Upper lobe of right lung (tissue), 1 donor: ENCODE measurements around the gene SMARCA2. TPM values are rescaled to one million over a fixed set of nuclear protein-coding genes. Genes with fewer than 3 reads are reported as not detected.

Source experiments
- ATAC-seq: fragments of 200-7000 bp; cut with Tn5 transposase; one replicate; pipeline ENCODE4 v1.9.1; 2020; ENCODE audit warnings: mild to moderate bottlenecking, moderate library complexity
- DNase-seq: peaks from one replicate; pipeline ENCODE4 v3.0.0-alpha.2; 2020
- H3K27ac ChIP-seq: fragments of 200-600 bp; one replicate; pipeline ENCODE4 v1.8.0; 2022
- H3K27me3 ChIP-seq: fragments of 200-600 bp; one replicate; pipeline ENCODE4 v1.8.0; 2022; ENCODE audit warnings: mild to moderate bottlenecking
- H3K36me3 ChIP-seq: fragments of 200-600 bp; one replicate; pipeline ENCODE4 v1.8.0; 2022
- H3K4me1 ChIP-seq: fragments of 200-600 bp; one replicate; pipeline ENCODE4 v1.8.0; 2022
- H3K4me3 ChIP-seq: fragments of 200-600 bp; one replicate; pipeline ENCODE4 v1.8.0; 2022; ENCODE audit warnings: mild to moderate bottlenecking
- H3K9me3 ChIP-seq: fragments of 200-600 bp; one replicate; pipeline ENCODE4 v1.8.0; 2022
- intact Hi-C: fragments of 100-400 bp; cut with DNase I; formaldehyde crosslinking; loops from one replicate; pipeline ENCODE4 v1.11.0; 2022
- total RNA-seq: library from RNA; stranded (reverse); fragmentation: NEBNext Ultra II Directional; extraction: Animal tissue kit (Norgen Biotek cat#: 25700); gene quantifications from one replicate; pipeline ENCODE4 v1.2.1, GENCODE V29; 2021
- TF ChIP-seq, protein P1 (sequence below): fragments of 200-600 bp; IDR thresholded peaks from one replicate; pipeline ENCODE4 v1.8.0; 2022; ENCODE audit warnings: antibody characterized with exemption
- donor health status: DM: no; HTN: yes; CAD: no; lungs with severe emphysema.

Gene SMARCA2
- total RNA-seq, 1 donor from 2014 or later = 147 TPM

GRCh38 chr9:2055203-2055658, 40.1 kb downstream of the SMARCA2 start:
- no peak for DNase-seq
- intact Hi-C loops = no loop called here
- H3K9me3 ChIP-seq = no peaks in the 10 kb centered on the region
- no peaks in the 10 kb centered on the region for H3K4me1 ChIP-seq
- H3K36me3 ChIP-seq = peaks cover 63% of the 10 kb centered on the region
- no peak overlapping the region for H3K27ac ChIP-seq
- TF ChIP-seq, protein P1, sequence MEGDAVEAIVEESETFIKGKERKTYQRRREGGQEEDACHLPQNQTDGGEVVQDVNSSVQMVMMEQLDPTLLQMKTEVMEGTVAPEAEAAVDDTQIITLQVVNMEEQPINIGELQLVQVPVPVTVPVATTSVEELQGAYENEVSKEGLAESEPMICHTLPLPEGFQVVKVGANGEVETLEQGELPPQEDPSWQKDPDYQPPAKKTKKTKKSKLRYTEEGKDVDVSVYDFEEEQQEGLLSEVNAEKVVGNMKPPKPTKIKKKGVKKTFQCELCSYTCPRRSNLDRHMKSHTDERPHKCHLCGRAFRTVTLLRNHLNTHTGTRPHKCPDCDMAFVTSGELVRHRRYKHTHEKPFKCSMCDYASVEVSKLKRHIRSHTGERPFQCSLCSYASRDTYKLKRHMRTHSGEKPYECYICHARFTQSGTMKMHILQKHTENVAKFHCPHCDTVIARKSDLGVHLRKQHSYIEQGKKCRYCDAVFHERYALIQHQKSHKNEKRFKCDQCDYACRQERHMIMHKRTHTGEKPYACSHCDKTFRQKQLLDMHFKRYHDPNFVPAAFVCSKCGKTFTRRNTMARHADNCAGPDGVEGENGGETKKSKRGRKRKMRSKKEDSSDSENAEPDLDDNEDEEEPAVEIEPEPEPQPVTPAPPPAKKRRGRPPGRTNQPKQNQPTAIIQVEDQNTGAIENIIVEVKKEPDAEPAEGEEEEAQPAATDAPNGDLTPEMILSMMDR = no peak
- no peak overlapping the region for H3K4me3 ChIP-seq
- no peak for ATAC-seq
- H3K27me3 ChIP-seq = no peaks in the 10 kb centered on the region

DNA sequence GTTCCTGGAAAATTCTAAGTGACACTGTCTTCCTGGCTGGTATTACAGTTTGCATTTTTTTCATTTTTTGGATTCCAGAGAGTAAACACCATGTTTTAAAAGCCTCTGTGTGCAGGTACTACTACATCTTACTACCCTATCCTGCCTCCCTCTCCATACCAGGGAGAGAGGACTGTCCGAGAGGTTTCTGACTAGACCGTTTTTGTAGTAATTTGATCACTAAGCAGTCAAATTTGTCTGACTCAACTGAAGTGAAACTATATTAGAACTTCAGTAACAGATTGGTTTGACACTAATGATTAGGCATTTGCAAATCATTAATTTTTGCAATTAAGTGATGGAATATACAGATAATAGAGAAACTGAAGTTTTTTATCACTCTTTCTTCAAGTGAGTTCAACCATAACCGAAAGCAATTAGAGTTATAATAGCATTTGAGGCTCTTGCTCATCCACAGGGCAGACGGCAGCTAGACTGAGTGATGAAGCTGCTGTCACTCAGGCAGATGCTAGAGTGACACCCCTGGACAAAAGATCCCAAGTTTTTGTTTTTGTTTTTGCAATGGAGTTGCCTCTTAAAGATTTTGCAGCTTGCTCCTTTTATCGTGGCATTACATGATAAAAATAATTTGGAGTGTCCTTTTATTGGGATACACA, 44.3 kb downstream of the SMARCA2 start:
- Histone ChIP-seq H3K4me3 (no peak overlapping the region), H3K36me3 (peaks cover 94% of the 10 kb centered on the region), H3K27ac (no peak overlapping the region), H3K27me3 (no peaks in the 10 kb centered on the region), H3K9me3 (no peaks in the 10 kb centered on the region), H3K4me1 (no peaks in the 10 kb centered on the region)
- no peak for DNase-seq
- intact Hi-C loops = no loop called here
- TF ChIP-seq, protein P1 = no peak
- ATAC-seq = no peak

DNA sequence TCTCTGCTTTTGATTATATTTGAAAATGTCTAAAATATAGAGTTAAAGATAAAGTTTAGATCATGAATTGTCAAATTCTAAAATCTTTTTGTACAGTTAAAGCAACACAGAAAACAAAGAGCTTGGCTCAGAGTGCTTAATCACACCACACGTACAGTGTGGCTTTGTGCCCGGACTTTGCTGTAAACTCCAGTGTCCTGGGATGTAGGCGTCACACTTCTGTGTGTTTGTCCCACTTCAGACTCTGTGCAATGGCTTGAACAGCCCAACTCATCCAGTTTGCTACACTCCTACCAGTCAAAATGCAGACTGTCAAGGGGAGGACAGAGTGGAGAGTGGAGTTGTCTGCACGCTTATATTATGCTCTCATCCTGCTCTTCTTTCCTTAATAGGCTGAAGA, 45.3 kb downstream of the SMARCA2 start:
- ATAC-seq (peak; percentile 15), DNase-seq (no peak)
- no peaks in the 10 kb centered on the region for H3K27me3 ChIP-seq
- peaks cover 96% of the 10 kb centered on the region for H3K36me3 ChIP-seq
- TF ChIP-seq, protein P1 = no peak
- no peak overlapping the region for H3K27ac ChIP-seq
- H3K9me3 ChIP-seq = no peaks in the 10 kb centered on the region
- H3K4me3 ChIP-seq = no peak overlapping the region
- H3K4me1 ChIP-seq = no peaks in the 10 kb centered on the region
- intact Hi-C loops = no loop called here

- H3K9me3 ChIP-seq = no peaks in the 10 kb centered on the region
- H3K4me1 ChIP-seq = peaks cover 4% of the 10 kb centered on the region
- no peak overlapping the region for H3K27ac ChIP-seq
- H3K36me3 ChIP-seq = peaks cover 67% of the 10 kb centered on the region
- H3K4me3 ChIP-seq = no peak overlapping the region
- no peak for DNase-seq
- TF ChIP-seq, protein P1 = no peak
- intact Hi-C loops = no loop called here
- no peaks in the 10 kb centered on the region for H3K27me3 ChIP-seq
- no peak for ATAC-seq
These were observed 50.6 kb downstream of the SMARCA2 start for GRCh38 chr9:2065704-2066103.

DNA sequence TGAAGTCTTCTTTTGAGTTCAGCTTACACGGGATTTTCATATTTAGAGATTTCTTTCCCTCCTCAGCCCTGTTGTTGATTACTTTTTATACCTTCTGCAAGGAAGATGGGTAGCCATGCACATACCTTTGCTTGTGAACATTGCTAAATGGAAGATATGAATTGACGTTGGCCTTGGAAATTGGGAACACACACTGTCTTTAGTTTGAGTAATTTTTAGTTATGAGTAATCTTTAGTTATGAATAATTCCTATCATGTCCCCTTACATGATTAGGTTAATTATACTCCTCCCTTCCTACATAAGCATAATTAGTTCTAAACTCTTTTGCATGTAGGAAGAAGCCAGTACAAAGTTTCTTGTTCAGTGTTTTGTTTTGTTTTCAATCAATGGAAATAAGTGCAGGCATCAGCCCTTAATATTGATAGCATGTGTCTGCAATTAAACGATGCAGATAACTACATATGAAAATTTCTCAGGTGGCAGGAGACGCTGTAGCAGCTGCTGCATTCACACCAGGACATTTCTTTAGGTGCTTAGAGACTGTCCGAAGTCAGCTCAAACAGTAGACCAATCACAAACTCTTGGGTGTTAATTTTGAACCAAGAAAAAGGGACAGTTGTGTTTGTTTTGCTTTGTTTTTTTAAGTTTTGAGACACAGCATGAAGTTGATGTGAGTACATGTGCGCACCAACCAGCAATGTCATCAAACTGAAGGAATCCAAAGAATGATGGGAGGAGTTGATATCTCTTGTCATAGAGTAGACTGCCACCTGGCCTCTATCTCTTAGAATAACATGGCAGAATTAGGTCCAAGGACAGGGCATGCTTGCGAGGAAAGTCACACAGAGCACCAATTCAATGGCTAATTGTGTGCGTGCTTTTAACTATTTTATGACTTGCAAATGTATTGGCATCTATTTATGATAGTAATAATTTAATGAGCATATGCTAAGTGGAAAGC, 51.4 kb downstream of the SMARCA2 start:
- Histone ChIP-seq H3K9me3 (no peaks in the 10 kb centered on the region), H3K27me3 (no peaks in the 10 kb centered on the region), H3K27ac (no peak overlapping the region), H3K4me3 (no peak overlapping the region), H3K4me1 (peaks cover 4% of the 10 kb centered on the region), H3K36me3 (peaks cover 67% of the 10 kb centered on the region)
- intact Hi-C loops = no loop called here
- TF ChIP-seq, protein P1 = peak; percentile 39
- no peak for DNase-seq
- peak; percentile 81 for ATAC-seq
